Dermis blood vessel endothelial cell (primary cell): ENCODE results near the gene ADGRA1. TPM values are rescaled to one million over a fixed set of nuclear protein-coding genes. Genes with fewer than 3 reads are reported as not detected.

Source experiments
- DNase-seq: peaks from one replicate; pipeline ENCODE4 v3.0.0; 2010
- total RNA-seq: library from RNA; depleted of rRNA; stranded (reverse); fragments of >200 nt; gene quantifications from 2 replicates; pipeline ENCODE4 v1.2.3, GENCODE V29; 2014

Gene ADGRA1
- total RNA-seq, 1 donor from 2014 or later, result not detected

DNA sequence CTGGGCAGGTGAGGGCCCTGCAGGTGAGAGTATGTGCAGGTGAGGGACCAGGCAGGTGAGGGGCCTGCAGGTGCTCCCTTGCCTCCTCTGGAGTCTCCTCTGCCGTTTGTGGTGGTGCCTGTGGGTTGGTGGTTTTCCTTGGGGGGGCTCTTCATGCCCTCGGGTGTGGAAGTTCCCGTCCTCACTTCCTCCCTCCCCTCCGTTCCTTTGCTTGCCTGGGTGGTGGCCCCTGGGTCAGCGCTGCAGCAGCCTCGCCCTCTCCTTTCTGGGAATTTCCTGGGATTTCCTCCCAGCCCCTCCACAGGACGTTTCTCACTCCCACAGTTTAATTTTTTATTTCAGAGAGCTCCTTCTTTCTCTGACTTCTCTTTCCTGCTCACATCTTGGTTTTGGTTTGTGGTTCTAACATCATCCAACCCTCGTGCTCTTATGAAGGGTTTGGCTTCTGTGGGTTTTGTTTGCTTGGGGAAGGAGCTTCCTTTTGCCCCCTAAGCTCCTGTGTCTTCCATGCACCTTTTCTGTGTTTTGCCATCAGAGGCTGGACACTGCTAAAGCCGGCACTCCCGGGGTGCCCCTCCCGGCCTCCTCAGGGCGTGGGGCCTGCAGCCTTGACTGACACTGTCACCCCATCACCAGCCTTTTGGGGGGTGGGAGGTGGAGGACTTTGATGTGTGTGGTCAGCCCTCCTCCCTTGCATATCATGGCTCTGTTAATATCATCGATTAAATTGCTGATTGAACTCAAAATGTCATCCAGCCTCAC lies 29.2 kb upstream of the ADGRA1 start:
- DNase-seq, result no peak

DNA sequence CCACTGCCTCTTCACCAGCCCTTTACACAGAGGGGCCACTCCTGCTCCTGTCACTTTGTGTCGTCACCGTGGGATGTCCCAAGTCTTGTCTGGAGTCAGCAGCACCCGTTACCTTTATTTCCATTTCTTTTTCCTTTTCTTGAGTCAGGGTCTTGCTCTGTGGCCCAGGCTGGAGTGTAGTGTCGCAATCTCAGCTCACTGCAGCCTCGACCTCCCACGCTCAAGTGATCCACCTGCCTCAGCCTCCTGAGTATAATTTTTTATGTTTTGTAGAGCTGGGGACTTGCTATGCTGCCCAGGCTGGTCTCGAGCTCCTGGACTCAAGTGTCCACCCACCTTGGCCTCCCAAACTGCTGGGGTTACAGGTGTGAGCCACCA lies 28.6 kb upstream of the ADGRA1 start:
- DNase-seq, result no peak

DNA sequence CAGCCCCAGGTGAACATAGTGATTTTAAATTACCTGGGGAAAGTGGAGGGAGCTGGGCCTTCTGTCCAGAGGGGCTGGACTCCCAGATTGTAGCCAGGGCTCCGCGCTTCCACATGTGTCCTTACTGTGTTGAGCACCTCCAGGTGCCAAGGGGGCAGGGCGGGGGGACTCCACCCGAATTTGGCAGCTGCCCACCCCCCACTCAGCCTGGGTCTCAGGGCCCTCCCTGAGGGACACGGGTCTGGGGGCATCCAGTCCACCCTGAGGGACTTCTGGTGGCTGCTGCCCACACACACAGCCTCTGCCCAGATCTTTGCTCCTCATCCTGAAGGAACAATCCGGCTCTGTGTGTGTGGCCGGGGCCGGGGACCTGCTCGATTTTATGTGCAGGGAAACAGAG lies 28.2 kb upstream of the ADGRA1 start:
- DNase-seq, result no peak

DNA sequence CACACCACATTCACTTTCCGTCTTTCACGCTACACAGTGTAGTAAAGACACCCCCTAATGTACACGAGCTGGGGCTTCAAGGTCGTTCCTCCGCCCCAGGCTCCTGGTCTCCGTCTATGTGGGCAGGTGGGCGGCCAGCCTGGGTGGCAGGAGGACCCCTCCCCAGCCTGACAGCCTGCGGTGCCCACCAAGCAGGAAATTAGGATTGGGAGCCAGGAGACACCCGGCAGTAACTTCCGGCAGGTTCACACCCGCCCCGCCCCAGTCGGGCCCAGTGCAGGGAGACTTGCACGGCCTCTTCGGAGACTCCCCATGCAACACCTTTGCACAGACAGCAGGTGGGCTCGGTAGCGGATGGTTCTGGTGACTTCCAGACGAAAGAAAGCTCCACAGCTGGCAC lies 27.7 kb upstream of the ADGRA1 start:
- DNase-seq, result no peak

DNA sequence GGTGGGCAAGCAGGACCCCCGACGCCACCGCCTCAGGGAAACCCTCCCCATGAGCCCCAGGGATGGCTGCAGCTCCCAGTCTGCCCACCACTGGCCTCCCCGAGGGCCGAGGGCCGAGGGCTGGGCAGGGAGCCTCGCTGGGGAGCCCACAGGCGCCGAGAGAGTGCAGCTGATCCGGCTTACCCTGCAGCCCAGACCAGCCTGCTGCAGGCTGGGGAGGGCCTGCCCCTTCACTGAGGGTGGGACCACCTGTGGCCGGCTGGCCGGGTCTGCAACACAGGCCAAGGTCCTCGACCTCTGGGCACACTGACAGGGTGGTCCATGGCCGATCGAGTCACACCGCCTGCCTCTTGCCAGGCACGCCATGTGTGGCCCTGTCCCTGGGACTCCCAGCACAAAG lies 27.3 kb upstream of the ADGRA1 start:
- no peak for DNase-seq

DNA sequence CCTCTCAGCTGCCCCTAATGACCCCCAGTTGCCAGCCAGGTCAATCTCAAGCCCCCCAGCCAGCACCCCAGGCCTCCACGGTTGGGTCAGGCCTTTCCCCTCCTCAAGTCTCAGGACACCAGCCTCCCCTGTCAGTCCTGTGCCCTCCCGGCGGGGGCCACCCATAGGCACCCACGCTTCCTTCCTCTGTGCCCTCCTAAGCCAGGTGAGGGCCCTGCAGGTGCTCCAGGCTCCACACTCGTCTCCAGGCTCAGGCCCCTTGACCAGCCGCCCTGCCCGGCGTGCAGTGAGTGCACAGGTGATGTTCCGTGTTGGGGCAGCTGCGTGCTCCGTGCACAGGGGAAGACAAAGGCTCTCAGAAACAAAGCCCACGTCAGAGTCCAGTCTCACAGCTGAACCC lies 26.8 kb upstream of the ADGRA1 start:
- DNase-seq, result no peak

DNA sequence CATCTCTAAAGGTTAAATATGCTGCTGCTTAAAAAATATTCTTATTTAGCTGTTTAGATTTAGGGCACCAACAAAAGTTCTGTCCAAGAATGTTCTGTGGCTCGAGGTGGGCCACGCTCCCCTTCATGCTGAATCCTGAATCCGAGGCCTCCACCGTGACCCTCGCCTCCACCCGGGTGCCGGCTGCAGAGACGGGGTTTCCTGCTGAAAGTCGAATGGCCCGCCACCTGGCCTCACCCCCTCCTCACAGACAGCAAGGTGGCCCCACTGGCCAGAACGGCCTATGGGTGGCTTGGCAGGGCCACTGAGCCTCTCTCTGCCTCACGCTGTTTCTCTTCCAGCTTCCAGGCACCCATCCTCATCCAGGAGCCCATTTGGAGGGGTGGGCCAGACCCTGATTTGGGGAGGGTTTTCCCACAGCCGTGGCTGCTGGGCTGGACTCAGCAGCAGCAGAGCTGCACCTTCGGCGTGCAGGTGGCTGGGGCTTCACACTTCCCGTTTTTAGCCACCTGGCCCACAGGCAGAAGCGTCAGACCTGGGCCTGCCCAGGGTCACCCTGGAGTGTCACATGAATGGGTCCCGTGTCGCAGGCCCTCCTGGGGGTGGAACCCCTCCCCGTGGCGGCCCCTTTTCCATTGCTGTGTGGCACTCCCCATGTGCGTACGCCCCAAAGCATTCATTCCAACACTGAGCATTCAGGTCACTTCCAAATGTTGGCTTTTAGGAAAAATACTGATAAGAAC lies 26.3 kb upstream of the ADGRA1 start:
- DNase-seq, result no peak

DNA sequence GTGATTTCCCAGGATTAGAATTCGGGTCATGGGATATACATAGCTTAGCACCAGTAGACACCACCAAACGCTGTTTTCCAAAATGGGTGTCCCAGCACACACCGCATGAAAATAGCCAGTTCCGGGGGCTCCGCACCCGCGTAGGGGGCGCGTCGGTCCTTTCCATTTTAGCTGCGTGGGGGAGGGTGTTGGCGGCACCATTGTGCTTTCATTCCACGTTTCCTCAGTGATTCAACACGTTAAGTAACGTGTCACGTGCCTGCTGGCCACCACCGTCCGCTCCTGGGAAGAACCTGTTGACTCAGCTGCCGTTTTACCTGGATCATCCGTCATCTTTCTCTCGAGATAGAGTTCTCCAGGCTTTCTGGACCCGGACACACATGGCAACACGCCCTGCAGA lies 25.6 kb upstream of the ADGRA1 start:
- no peak for DNase-seq

DNA sequence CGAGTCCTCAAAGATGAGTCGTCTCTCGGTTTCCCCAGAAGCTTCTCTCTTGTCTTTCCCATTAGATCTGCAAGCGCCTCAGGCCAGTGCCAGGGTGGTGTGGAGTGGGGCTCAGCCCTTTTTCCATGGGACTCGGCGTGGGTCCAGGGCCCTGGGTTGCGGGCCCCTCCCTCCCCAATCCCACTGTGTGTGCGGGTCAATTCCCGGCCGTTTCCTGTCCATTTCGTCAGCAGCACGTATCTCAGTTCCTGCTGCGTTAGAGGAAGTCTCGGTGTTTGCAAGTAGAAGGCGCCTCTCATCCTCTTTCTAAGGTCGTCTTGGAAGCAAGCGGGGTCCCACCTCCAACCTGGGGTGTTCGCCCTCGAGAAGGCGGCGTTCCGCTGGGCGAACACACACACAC lies 25.1 kb upstream of the ADGRA1 start:
- DNase-seq, result no peak

DNA sequence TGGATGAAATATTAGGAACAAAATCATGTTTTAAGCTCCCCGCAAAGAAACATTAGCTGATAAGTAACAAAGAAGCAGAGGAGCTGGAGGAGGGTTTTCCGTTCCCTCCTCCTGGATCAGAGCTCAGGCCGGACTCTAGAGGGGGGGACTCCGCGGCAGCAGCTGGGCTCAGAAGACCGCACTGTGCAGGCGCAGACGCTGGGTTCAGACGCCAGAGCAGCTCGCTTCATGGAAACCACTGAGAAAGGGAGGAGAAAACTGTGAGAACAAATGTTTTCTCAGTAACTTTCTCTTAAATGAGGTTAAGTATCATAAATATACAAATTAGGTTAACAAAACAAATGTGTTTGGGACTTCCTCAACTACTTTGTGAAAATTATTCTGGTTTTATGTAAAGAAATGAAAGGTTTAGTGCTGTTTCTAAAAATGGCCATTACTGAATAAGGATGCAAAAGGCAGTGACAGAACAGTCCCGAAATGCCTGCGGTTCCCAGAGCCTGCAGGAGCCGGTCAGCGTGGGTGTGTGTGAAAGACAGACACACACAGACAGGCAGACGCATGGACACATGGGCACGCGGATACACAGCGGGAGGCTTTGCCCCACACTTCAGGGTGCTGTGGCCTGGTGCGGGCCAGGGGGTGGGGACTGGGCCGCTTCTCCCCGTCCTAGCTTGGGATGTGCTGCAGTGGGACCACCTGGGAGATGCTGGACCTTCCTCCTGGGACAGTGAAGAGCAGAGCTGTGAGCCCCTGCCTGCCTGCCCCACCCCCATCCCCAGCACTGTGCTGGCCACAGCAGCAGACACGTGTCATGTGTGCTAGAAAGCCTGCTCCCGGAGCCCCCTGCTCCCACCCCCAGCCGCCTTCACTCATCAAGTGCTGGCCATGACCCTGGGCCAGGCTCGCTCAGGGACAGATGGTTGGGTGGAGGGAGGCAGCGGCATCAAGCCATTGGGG lies 20.3 kb upstream of the ADGRA1 start:
- DNase-seq, result no peak

DNA sequence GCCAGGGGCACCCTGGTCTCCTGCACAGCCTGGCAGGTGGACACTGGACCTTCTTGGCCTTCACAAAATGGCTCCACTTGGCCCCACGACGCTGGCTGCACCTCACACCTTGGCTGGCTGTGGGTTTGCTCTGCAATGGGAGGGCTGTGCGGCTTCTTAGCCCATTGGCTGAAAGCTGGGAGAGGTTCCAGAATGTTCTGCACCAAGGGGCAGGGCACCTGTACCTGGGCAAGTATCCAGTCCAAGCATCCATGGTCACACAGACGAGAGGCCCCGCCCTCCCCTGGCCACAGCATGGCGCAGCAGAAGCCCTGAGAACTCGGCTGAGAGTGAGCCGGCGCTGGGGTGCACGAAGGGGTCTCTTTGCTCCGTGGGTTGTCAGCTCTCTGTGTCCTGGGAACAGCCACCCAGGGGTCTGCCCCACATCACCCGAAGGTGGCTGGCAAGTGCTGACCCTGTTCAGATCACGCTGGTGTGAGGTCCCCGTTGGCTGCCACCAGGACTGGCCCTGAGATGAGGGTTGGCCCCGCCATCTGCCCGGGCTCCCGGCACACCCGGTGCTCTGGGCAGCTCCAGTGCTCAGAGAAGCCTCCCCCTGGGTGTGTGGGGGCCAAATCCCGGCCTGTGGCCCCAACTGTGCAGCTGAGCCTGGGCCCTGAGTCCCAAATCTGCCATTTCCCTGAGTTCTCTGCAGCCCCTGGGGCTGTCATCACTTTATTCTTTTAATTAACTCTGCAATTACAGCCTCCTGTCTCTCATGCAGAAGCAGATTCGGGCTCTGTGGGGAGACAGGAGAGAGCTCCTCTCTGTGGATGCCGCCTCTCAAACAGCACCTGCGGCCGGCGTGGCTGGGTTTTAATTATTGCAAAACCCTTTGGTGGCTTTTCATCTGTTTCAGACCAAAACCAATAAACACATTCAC lies 19.4 kb upstream of the ADGRA1 start:
- DNase-seq, result no peak

DNA sequence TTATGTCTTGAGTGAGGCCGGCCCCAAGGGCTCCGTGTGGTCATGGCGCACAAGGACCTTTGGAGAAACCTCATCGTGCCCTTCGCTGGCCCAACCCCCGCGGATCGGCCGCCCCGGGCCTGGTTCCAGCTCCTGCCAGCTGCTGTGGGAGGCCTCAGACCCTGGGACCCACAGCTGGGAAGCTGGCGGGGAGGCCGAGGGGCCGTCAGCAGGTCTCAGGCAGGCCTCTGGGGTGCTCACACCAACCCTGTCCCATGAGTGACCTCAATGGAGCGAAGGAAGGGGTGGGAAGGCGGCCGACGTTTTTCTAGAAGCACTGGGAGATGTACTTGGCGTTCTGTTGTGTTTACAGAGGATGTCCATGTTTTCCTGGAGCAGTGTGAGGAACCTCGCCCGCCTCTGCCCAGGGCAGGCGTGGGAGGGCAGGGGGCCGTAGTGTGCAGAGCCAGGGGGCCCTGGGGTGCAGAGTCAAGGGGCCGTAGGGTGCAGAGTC lies 18.6 kb upstream of the ADGRA1 start:
- DNase-seq, result no peak

DNA sequence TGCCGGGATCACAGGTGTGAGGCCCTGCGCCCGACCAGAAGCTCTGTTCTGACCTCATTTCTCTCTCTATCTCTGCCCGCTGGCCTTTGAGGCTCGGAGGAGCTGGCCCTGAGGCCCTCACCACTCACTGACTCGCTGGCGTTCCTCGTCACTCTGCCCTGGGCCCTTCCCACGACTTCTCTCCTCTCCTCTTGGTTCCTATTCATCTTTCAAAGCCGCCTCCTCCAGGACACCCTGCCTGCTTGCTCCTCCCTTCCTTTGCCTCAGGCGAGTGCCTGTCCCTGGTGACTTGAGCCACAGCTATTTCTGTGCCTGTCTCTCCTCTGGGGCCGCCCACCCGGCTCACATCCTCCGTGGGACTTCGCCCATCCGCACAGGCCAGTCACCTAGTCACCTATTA lies 17.3 kb upstream of the ADGRA1 start:
- DNase-seq, result no peak

DNA sequence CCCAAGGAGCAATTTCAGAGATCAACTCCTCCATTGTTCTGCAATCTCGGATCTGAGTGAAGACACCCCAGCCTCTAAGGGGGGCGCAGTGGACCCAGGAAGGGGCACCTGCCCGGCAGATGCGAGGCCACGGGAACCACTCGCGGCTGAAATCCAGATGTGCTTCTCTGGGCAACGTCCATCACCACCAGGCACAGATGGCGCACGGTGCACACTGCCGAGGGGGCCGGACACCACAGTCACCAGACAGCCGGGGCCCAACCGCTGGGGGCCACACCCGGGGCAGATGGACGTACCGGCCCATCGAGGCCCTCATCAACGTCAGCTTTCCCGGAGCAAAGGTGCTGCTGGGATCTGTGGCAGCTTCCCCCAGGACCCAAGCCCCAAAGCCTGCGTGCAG lies 16.9 kb upstream of the ADGRA1 start:
- DNase-seq, result no peak

DNA sequence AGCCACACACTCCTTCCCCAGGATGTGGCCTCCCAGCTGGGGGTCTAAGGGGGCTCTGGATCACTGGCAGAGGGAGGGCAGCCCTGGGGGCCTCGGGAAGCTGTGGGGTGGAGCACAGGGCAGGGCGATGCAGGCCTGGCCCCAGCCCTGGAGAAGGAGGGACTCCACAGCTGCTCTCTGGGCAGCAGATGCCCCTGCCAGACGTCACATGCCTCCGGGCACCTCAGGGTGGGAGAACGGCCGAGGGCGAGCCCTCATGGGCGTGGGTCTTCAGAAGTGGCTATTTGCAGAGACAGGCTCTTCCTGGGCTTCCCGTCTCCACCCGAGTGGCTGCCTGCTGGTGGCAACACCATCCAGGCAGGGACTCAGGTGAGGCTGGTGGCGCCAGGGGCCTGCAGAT lies 16.0 kb upstream of the ADGRA1 start:
- no peak for DNase-seq

DNA sequence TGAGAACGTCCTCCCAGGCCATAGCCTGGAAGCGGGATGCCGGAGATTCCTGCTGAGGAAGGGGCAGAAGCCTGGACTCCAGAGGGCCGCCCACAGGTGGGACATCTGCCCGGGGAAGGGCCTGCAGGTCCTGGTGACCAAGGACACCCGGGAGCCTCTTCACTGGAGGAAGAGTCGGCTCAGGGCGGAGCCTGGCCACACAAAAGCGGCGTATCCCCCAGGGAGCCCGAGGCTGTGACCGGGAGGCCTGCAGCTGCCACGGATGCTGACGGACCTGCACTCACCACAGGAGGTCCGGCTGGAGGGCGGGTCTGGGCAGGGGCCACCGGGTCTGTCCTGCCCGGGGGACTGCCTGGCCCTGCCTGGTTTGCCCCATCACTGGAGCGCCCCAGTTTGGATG lies 15.5 kb upstream of the ADGRA1 start:
- DNase-seq, result no peak

DNA sequence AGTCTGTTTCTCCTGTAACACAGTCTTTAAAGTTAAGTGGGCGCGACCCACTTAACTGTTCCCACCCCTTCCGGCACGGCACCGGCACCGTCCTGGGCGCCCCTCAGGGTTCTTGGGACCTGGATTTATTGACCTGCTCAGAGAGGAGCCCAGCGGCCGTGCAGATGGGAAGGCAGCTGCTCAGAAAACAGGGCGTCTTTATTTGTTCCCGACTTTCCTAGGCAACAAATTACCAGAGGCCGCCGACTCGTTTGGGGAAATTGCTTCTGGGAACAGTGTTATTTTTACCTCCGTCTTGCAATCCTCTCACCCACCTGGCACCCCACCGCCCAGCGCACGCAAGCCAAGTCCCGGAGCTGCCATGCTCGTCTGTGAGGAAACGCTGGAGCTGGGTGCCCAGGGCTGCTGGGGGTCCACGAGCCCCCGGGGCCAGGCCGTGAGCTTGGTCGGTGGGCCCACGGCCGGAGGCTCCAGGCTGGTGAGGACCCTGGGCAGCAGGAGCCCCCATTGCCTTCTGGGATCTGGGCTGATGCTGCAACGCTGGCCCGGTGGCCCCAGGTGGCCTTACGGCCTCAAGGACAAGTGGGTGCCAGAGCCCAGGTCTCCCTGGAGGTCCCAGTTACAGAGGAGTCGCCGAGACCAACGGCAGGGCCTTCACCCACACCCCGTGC lies 14.9 kb upstream of the ADGRA1 start:
- DNase-seq, result no peak

DNA sequence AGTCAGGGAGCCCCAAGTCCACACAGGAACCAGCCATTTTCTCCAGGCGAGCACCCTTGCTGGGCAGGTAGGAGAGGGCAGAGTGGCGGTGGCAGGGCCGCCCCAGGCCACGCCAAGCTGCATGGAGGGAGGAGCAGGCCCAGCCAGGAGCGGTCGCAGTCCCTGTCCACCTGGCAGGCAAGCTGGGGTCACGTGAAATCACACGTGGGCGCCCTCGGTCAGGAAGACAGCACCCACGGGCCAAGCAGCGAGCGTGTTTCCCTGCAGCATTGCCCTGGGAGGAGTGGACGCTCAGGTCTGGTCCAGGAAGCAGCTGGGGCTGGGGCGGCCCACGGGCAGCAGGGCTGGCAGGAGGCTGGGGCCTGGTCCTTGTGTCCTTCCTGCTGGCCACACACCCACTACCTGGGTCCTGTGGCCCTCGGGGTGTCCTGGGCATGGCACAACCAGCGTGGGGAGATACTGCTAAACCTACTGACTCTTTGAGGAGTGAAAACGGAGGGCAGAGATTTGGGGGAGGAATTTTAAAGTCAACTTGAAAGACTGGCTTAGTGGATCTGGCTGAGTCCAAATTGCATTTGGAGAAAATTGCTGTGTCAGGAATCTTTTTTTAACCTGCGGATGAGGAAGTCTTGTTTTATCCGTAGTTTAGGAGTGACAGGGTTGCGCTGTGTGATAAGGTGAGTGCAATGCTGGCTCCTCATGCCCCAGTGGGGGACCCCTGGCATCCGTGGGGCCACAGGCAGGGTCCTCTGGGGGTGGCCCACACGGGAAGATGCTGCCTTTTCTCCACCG lies 12.2 kb upstream of the ADGRA1 start:
- no peak for DNase-seq

DNA sequence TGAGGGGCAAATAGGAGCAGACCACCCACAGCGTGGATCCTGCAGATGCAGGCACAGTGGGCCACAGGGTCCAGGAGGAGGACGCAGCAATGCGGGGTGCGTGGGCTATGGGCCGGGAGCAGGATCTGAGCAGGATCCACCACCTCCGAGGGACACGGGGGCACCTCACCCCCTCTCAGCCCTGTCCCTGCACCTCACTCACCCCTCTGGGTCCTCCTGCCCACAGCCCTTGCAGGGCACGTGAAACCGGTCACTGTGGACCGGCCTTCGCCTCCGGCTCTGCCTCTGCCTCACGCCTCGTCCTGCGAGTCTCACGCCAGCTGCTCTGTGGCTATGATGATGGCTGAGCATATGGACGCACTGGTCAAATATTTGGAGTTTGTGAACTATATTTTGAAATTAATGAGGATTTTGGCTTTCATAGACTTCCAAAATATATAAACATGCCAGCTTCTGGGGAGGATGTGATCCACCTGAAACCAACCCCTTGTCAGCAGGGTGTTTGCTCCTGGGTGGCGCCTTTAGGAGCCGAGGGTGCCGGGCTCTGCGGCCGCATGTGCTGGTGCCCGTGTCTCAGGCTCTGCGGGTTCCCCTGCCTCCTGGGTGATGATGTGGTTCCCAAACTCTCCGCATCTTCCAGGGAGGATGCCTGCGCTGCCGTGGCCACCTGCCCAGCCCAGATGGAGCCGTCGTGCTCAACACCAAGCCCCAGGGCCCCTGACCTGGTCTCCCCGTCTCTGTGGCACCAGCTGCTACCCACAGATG lies 11.3 kb upstream of the ADGRA1 start:
- DNase-seq, result no peak
